Epithelial cell of esophagus (primary cell): ENCODE data around the gene CCDC178.

Experiments used
- DNase-seq: peaks from one replicate; pipeline ENCODE4 v3.0.0; 2010; ENCODE audit warnings: low read depth
- H3K4me3 ChIP-seq: 2 replicates; pipeline ENCODE4 v1.5.1; 2011; ENCODE audit warnings: mild to moderate bottlenecking, low read length, control low read depth
- CTCF ChIP-seq: IDR thresholded peaks from 2 replicates; pipeline ENCODE4 v1.5.1; 2011; ENCODE audit warnings: low read depth, mild to moderate bottlenecking, low read length, control low read depth, inconsistent platforms; ENCODE audit not compliant: insufficient read depth; ENCODE audit errors: missing control alignments

The CCDC178 gene

GRCh38 chr18:33090461-33090860 is 350.1 kb downstream of the CCDC178 start:
- no peak overlapping the region for H3K4me3 ChIP-seq
- no peak for DNase-seq
- TF ChIP-seq CTCF: no peak

GRCh38 chr18:33076601-33077000 is 363.9 kb downstream of the CCDC178 start:
- DNase-seq: no peak
- no peak for TF ChIP-seq CTCF
- no peak overlapping the region for H3K4me3 ChIP-seq

DNA sequence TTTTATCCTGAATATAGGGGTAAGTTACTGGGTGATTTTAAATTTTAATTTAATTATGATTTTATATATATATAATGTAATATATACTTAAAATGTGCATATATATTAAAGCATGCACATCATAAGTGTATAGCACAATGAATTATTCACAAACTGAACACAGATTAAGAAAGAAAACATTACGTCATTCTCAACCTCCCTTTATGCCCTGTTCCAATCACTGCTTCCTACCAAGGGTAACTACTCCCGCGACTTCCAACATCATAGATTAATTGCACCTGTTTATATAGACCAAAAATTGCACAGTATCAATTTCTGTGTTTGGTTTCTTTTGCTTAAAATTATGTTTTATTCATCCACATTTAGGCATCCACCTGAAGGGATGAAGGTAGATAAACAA is 366.4 kb downstream of the CCDC178 start:
- no peak for DNase-seq
- TF ChIP-seq CTCF: no peak
- H3K4me3 ChIP-seq: no peak overlapping the region

DNA sequence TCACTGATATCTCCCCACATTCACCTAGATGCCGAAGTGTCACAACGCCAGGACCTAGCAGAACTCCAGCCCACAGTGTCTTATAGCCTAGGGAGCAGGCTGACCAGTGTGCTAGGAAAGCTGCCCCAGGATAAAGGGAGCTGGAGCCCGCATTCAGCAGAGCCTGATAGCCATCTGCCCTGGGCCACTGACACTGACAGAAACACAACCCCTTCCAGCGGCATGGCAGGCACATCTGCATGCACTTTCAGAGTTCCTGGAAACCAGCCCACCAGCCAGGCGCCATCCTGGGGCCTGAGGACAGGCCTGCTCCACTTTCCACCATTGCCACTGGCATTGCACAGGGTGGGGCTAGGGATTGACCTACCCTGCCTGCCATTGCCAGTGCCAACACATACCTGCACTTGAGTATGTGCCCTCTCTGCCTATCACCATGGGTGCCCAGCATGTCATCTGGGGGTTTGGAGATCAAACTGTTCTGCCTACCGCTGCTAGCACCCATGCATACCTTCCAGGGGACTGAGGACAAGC is 377.6 kb downstream of the CCDC178 start:
- no peak for DNase-seq
- no peak for TF ChIP-seq CTCF

GRCh38 chr18:33052886-33053285 is 387.6 kb downstream of the CCDC178 start:
- no peak for TF ChIP-seq CTCF
- no peak for DNase-seq
- H3K4me3 ChIP-seq: no peak overlapping the region

More for the DNA sequence above, 377.6 kb downstream of the CCDC178 start:
- H3K4me3 ChIP-seq: no peak overlapping the region

- H3K4me3 ChIP-seq: no peak overlapping the region
- no peak for TF ChIP-seq CTCF
- peak; percentile 79 for DNase-seq
Observed at GRCh38 chr18:33051407-33051806, 389.1 kb downstream of the CCDC178 start.

DNA sequence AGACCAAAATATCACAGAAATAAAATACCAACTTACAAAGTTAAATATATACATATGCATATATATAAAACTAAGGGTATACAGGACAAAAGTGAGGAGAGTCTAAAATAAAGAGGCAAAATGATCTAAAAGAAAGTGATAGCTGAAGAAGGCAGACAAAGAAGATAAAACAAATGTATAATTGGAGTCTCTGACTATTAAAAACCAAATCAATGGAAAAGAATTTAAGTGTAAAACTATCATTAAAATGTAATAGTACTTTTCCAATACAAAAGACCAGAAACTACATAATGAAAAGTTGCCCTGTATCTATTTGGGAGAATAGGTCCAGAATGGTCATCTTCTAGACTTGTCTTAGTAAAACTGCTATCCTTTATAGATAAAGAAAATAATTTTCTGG is 400.3 kb downstream of the CCDC178 start:
- no peak for DNase-seq
- no peak for TF ChIP-seq CTCF
- H3K4me3 ChIP-seq: no peak overlapping the region
